NOMO-1 treated with DMSO at 0.1 percent for 48 hours (cell line): ENCODE data around the gene ATP5F1D.

Experiments used
- DNase-seq: peaks from one replicate; lab custom pipeline; 2025; ENCODE audit not compliant: unreplicated experiment; lab: John Stamatoyannopoulos, UW

The ATP5F1D gene

DNA sequence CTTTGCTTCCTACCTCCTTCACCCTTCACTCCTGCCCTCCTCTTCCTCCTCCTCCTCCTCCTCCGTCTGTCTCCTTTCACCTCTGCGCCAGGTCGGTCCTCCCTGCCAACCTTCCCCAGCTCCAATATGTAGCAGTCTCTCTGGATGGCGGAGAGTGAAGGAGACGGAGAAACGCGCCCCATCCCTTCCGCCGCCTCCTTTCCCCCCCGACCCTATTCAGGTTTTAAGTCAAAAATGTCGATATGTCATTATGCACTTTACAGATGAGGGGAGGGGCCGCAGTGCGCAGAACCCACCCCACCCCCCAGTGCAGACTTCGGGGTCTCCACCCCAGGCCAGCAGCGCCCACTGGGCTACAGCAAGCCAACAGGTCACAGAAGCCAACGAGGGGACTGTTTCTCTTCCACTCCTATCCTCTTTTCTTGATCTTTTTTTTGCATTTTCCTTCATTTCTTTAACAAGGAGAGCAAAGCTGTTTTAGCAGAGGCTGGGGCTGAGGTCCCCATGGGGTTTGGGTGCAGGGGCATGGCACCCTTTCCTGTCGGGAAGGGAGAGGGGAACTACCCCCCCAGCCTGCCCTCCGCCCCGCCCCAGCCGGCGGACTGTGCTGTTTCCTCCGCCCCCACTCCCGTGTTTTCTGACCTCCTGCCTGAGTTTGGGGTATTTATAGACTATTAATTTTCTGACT lies 16.1 kb downstream of the ATP5F1D start:
- no peak for DNase-seq

DNA sequence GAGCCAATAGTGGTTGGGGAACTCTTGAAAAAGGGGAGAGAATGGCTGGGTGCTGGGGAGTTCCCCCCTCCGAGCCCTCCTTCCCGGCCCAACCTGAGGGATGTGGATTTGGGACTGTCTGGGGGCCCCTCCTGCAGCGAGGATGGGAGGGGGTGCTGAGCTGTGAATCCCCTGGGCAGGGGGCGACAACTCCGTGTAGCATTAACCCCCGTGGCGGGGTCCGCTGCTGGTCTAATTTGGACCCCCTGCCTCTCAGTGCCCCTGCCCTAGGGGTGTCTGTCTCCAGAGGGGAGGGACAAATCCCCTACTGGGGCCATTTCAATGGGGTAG lies 16.6 kb downstream of the ATP5F1D start:
- DNase-seq = no peak

DNA sequence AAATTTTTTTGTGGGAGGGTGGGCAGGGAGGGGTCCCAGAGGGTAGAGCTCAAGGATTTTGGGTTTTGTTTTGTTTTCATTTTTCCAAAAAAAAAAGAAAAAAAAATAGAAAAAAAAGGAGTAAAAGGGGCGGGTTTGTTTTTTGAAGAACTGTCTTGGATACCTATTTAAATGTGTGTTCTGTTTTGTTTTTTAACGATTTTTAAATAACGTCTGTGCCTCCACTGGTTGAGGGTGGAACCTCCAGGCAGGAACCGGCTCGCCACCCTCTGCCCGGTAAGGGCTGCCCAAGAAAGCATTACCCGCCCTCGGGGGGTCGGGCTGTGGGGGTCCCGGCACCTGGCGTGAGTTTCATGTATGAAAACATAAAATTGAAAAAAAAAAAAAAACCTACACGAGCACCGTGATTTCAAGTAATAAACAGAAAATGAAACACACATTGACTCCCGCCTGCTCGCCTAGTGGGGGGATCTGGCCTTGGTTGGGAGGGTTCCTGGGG lies 17.2 kb downstream of the ATP5F1D start:
- DNase-seq = peak; percentile 51

DNA sequence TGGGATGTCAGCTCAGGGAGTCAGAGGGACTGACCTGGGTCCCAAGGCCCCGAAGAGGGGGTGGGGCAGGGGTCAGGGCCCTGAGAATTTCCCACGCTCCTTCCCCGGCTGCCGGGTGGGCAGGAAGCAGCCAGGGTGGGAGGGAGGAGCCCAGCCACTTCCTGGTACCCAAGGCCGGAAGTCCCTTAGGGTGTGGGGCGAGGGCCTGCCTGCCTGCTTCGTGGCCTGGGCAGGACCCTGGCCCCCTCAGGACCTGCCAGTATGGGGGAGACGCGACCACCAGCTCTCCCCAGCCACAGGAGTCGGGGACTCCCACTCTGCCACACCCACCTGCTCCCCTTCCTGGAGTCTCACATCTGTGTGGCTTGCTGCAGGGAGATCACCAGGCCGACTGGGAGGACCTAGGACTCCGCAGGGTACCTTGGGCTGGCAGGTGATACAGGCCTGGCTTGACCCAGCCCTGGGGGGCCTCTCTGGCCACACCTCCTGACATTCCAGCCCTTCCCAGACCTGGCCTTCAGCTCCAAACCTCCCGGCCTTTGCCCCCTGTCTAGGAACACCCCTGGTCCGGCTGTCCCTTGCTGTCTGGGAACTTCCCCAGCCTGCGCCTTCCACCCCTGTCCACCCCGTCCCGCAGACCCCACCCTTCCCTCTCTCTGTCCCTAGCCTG lies 17.8 kb downstream of the ATP5F1D start:
- peak; percentile 51 for DNase-seq

DNA sequence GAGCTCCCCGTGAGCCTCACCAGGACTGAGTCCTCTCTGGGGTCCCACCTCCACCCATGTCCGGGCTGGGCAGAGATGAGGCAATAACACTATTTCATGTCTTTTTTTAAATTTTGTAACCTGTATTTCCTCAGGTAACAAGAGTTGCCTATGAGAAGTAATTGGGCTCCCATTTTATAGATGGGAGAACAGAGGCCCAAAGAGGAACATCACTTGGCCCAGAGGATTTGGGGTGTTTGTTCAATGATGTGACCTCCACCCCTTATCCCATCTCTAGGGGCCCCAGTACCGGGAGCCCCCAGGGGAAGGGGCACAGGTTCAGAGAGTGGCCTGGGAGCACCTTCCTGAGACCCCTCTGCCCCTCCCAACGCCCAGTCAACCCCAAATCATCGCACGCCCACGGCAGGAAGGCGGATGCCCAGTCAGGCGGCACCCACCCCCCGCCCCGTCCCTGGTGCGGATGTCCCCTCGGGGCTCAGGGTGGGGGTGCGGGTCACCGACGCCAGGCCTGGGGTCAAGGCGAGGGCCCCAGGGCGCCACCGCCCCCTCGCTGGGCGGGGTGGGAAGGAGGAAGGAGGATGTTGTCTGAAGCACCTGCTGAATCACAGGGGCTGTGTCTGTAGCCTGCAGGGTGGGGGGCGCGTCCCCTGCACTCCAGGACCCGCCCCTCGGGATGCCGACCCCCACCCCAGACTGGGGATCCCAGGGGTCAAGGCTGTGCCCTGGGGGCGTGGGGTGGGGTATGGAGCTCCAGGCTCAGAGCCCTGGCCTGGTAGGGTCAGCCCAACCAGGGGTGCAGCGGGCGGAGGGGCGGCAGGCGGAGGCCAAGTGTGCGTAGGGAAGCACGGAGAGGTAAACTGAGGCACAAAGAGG lies 18.6 kb downstream of the ATP5F1D start:
- DNase-seq = no peak

DNA sequence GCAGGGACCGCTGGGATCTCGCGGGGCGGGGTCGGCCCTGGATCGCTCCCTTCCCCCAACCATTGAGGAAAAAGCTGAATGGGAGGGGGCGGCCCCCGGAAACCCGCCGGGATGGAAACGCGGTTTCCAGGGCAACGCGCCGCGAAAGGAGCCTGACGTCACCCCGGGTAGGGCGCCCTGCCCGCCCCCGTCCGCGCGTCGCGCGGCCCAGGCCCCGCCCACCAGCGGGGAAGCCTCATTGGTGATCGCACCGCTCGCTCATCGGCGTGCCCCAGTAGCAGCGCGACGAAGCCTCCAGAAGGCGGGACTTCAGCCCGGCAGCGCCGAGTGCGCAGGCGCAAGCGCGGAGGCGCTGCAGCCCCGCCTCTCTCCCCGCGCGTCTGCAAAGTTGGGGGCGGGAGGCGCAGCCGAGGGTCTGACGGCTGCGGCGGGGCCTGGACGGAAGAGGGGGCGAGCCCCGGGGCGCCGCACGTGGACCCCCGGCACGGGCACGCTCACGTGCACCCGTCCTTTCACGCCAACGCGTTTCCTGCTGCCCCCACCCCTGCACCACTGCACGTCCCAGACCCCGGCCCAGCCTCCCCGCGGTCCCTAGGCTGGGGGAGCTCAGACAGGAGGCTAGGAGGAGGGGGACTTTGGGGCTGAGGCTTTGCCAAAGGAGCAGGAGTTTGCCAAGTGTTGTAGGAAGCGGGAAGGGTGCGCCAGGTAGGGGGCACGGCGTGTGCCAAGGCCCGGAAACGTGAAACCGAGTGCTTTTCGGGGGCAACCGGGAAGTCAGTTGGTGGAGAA lies 19.4 kb downstream of the ATP5F1D start:
- peak; percentile 93 for DNase-seq

DNA sequence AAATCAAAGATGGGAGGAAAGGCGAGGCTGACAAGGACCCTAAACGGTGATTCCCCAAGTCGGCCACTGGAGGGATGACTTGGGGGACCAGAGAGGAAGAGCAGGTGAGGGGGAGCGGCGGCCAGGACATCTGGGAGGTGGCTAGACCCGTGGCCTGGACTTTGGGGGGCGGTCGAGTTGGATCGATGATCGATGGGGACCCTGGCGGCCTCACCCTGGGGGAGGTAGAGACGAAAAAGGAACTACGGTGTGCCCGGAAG lies 19.9 kb downstream of the ATP5F1D start:
- DNase-seq = peak; percentile 41

DNA sequence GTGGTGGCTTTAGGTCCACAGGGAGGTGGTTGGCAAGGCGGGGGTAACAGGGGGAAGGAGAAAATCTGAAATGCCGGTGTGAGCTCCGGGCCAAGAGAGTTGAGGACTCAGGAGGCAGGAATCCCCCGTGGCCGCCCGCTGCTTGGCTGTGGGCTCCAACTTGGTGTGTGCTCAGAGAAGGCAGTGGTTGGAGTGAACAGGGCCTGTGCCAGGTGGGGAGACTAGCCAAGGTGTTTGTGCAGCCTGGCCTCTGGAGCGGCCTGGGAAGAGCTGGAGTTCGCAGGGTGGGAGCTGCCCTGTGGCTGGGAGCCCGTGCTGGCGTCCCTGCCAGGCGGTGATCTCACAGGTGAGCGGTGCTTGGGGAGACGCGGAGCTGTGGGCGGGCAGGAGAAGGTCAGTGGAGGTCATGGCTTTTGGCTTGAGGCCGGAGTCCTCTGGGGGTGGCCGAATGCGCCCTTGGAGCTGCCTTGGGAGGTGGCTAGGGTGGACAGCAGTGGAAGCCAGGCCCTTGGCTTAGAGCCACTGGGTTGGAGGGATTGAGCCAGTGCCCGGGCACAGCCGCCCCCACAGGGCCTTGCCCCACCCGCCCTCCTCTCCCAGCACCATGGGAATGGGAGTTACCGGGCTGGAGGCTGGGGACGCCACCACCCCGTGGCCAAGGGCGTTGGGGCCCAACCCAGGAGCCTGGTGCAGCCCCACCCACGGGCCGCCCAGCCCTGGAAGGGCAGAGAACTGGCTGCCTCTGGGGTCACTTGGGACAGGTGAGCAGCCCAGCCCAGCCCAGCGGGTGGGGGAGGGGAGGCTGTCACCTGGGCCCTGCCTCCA lies 20.5 kb downstream of the ATP5F1D start:
- DNase-seq = no peak

DNA sequence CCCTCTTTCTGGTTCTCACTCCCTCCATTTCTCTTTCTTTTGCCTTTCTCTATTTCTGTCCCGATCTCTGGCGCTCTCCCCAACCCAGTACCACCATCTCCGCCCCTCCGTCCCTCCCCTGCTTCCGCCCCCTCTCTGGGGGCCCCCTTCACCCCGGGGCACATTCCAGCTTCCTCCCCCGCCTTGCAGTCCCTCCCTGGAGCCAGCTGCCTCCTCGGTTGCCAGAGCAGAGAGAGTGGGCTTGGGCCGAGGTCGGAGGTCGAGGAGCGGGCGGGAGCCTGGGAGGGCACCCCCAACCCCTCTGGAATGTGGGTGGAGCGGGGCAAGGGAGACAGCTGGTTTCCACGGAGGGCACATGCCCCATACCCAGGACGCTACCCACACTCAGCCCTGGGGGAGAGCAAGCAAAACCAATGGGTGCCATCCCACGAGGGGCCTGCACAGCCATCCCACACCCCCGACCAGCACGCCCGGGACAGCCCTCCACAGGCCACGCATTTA lies 21.1 kb downstream of the ATP5F1D start:
- no peak for DNase-seq

DNA sequence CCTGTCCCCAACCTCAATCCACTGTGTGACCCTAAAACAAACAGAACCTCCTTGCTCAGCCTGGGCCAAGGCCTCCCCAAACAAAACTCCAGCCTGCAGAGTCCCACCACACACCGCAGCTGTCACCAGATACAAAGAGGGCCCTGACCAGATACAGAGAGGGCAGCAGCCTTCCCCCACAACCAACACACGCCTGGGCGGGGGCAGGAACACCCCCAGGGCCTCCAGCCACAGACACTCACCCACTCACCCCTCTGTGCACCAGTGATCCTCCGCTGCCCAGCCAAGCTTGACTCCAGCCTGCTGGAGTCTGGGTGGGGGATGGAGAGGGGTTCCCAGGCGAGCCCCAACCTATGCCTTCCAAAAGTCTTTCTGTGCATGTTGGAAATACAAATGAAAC lies 21.6 kb downstream of the ATP5F1D start:
- DNase-seq = no peak

DNA sequence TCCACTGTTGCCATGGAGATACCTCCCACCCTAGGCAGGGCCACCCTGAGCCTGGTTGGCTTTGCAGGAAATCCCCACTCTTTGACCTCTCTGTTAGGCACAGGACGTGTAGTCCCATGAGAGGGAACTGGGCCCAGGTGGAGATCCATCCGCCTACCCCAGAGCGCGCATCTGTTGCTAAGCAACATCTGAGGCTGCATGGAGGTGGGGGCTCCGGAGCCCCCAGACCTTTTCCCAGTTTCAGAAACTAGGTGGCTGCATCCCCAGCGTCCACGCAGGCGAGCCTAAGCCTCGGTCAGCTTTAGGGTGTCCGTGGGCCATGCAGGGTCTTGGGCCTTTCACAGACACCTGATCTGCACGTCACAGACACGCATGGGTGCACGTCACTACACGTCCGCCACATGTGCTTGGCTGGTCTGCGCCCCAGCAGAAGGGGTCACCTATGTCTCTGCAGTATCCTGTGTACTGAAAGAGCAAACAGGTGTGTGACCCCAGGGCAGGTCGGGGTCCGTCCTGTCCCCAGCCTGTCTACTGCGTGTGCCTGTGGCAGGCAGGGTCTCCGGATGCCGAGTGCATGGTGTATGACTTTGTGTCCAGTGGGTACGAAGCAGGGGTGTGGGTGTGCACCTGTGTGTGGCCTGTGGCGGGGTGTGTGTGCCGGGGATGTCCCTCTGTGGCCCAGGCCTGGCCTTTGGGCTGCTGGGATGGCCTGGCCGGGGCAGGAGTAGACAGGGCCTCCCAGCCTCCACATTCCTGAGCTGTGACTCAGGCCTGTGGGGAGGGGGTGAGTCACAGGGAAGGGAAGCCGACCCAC lies 23.5 kb downstream of the ATP5F1D start:
- no peak for DNase-seq

DNA sequence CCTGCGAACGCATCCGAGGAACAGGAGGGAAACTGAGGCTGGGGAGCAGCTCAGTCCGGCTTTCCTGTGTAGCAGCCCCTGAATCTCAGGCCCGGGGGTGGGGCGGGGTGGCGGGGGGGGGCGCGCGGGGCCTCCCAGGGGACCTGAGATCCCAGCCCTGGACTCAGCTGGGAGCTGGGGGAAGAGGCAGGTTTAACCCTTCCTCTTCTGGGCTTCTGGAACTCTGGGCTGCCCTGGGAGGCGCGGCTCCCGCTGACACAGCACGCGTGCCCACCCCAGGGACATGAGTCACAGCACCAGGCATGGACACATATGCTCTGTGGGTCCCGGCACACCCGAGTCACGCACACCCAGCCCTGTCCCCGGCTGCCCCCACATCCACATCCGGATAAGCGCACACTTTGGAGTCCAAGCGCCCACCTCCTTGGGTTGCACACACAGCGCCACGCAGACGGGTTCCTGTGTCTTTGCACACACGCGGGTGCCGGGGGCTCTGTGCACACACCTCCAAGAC lies 24.1 kb downstream of the ATP5F1D start:
- DNase-seq = no peak

DNA sequence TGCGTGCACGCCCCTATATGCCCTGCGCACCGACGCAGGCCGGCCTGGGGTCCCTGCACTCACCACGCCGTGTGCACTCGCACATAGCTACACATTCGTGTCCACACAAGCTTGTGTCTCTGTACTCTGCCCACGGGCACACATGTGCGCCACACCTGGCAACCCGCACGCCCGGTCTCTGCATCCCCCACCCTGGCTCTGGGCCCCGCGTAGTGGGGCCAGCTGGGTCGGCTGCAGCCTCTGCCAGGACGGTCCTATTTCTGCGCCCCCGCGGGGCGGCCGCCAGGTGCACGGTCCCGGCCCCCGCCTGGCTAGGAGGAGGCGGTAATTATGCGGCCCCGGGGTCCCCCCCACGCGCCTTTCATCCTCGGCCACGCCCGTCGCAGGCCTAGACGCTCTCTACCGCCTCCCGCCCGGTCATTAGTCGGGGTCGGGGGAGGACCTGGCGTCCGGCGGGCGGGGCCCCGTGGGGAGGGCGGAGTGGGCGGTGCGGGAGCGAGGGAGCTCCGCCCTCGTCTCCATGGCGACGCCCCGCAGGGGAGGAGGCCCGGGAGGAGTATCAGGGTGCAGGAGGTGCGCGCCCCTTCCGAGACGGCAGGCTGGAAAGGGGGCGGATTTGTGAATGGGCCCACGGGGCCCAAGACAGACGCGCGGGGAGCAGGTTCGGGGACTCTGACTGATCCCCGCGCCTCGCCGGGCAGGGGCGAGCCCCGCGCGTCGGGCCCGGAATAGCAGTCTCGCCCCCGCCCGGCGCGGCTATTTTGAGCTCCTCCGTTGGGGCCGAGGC lies 24.8 kb downstream of the ATP5F1D start:
- peak; percentile 81 for DNase-seq

DNA sequence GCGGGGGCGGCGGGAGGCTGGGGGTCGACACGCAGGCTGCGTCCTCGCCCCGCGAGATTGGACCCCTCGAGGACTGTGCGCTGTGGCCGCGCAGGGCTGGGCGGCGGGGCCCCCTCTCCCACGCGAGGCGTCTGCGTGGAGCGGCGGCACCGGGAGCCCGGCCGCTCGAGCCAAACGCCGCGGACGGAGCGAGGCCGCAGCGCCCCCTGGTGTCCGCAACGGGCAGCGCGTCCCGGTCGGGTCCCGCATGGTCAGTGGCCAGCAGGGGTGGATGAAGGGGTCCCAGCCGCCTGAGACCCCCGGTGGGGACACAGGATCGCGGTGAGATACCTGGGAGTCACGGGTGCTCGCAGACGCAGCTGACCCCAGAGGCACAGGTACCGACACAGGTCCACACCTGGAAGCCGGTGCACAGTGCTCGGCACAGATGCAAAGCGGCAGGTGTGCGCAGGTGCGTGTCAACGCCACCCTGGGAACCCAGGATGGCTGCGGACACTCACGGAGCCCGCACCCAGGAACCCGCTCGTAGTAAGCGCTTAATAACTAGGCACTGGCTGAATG lies 25.4 kb downstream of the ATP5F1D start:
- peak; percentile 40 for DNase-seq

DNA sequence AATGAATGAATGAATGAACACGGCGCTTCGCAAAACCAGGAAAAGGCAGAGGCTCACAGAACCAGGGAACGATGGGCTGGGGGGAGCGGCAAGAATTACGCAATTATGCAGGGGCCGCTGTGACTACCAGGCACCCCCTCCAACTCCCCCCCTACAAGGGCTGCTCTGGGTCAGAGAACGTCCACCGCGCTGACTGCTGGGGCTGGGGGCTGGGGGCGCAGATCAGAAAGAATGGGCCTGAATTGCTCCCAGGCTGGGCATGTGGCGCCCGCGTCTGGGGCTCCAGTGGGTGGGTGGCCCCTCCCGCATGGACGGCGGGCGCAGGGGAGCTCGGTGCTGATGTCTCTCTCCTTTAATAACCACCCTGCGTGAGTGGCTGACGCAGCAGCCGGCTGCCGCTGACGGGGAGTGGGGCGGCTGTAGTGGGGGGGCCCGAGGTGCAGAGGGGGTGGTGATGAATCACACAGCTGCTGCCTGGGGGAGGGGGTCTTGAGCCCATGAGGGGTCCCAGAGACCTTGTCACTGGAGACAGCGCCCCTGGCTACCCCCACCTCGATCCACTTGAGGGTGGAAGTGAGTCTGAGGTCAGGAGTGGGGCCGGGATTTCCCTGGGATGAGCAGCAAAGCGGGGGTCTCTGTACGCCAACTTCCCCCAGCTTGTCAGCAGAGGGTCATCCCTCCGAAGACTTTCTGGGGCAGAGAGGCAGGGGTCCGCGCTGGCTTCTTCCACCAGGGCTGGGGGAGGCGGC lies 26.1 kb downstream of the ATP5F1D start:
- no peak for DNase-seq

DNA sequence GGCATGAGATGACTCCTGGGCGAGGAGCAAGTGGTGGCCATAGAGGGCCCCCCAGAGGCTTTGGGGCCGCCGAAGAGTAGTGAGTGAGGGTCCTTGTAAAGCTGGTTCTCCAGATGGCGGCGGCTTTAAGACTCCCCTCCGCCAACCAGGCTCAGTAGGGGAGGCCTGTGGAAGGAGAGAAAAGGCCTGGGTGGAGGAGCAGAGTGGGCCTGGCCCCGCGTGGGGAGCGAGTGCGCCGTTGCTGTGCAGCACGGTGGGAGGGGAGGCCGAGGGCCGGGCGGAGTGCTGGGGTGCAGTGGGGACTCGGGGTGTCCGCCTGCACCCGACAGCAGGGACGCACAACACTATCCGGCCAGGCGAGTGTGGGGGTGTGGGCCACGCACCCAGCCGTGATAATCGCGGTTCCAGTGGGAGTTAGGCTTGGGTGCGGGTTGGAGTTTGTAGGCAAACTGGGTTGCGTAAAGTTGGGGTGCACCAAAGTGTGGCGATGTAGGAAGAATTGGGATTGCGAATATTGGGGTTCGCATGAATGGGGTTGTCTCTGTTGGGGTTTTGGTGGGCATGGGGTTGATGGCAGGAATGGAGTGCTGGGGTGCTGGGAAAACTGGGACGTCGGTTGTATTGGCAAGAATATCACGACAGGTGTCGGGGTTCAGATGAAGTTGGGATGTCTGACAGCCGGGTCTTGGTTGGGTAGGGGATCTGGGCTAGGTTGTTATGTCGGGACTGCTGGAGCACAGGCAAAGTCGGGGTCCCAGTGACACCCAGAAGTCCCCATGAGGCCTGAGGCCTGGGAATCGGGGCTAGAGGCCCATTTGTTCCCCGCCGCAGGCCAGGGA lies 26.9 kb downstream of the ATP5F1D start:
- DNase-seq = no peak

DNA sequence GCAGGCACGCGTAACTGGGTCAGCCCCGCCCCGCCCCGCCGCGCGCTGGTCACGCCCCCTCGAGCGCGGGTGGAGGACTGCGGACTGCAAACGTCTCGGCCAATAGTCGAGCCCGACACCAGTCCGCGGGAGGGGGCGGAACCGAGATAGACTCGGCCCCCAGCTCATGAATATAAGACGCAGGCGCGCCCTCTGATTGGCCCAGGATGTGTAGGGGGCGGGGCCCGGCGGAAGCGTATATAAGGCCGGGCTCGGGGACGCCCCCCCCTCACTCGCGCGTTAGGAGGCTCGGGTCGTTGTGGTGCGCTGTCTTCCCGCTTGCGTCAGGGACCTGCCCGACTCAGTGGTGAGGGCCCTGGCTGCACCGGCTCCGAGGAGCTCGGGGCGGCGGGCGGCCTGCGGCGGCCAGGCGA lies 27.5 kb downstream of the ATP5F1D start, which contains the start of gene CIRBP:
CIRBP (plus strand) TSS at position 268 of the 413 bp plus-strand sequence. CDS start 1,602 bp downstream, outside the sequence.
- DNase-seq = peak; percentile 97
